SKM-1 (cell line): ENCODE data around the gene GRIP2.

Experiments used
- DNase-seq: peaks from one replicate; lab custom pipeline; 2025; ENCODE audit not compliant: unreplicated experiment; lab: John Stamatoyannopoulos, UW

GRIP2 gene

GRCh38 chr3:14541646-14542045 lies 1.5 kb upstream of the GRIP2 start:
- DNase-seq = no peak

- no peak for DNase-seq
These were observed 761 bp upstream of the GRIP2 start for GRCh38 chr3:14540821-14541385.

DNA sequence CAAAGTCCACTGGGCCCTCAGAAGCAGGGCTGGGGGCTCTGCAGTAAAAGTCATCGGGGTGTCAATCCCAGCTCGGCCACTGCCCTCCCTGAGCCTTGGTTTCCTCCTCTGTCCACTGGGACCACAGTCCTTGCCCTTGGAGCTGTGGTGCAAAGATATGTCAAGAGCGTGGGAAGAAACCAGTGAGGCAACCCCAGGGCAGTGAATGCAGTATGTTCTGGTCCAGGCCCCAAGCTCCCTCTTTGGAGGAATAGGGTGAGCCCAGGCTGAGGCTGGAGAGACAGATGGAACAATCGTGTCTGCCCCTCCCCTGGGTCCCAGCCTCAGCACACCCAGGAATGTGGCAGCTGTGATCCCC lies 779 bp downstream of the GRIP2 start:
- no peak for DNase-seq

GRCh38 chr3:14538451-14539088 lies 1.6 kb downstream of the GRIP2 start:
- DNase-seq = no peak

DNA sequence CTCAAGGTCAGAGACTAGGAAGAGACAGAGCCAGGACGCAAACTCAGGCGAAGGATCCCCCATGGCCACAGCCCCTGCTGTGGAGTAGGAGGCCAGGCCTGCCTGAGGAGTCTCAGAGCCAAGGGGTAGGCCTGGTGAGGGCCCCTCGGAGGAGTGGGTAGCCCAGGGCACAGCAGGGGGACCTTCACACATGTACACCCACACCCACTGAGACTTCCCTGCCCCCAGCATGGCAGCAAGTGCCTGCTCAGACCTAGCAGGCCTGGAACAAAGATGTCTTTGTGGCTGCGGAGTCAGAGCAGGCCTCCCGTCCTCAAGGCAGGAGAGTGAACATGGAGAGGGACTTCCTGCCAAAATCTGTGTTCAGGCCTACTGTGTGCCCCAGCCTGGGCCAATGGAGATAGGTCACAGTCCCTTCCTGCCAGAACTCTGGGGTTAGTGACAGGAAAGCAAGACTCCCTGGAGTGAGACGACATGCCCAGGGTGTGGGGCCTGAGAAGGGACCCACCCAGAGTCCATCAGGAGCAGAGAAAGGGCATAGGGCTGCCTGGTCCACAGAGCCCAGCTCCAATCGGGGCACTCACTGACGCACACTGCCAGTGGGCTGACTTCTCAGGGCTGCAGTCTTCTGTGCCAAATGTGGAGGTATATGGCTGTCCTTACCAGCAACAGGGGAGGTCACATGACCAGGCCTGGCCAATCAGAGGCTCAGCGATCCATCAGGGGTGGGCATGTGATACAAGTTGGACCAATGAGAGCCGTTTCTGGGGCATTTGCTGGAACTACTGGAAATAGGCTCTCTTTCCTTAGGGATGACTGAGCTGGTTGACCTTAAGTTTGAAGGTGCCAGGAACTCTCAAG lies 2.3 kb downstream of the GRIP2 start:
- DNase-seq = no peak

DNA sequence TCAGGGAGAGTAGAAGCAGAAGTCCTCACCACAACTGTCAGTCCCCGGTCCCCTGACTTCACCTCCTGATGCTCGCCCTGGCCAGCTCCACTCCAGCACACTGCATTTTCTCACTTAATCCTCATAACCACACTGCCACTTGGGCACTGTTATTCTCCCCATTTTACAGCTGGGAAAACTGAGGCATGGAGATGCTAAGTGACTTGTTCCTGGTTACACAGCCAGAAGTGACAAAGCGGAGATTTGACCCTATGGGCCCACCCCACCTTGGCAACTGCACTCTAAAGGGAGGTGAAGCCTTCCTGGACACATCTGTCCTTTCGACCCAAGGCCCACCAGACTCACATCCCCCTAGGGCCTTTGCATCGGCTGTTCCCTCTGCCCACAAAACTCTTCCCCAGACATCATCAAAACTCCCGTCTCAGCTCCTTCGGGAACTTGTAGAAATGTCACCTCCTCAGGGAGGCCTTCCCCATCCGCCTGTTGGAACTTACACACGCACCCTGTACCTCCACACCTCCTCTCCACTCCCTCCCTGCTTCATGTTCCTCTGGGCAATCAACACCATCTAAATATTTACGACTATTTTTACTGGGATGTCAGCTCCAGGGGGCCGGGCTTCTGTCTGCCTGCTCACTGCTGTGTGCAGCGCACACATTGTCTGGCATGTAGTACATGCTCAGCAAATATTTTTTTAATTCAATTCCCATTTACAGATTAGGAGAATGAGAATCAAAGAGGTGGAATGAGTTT lies 3.1 kb downstream of the GRIP2 start:
- DNase-seq = no peak

DNA sequence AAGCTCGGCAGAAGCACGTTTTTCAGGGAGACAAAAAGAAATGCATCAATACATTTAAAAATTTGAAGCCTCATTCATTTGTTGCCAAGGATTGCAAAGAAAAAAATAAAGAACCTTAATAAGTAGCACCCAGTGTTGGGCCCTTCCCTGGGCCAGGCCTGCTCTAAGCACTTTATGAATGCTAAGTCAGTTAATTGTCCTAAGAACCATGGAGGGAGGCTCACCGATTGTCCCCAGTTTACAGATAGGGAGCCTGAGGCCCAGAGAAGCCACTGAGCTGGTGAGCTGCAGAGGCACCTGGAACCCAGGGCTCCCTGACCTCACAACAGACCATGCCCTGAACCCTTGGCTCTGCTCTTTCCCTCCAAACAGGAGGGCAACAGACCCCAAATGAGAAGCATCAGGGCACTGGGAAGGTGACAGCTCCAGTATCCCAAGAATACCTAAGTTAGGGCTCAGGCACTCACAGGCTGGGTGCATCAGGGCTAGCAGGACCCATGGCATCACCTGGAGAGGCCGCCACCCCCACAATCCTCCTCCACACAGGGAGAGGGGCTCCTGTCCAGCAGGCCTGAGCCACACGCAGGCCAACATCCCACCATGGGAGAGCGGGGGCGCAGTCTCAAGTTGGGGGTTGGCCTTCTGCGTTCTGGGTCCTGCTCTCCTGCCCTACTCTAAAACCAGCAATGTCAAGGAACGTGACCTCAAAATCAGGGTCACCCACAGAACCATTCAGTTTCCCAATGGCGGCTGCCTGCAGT lies 3.9 kb downstream of the GRIP2 start:
- DNase-seq = no peak

GRCh38 chr3:14535616-14536015 lies 4.5 kb downstream of the GRIP2 start:
- no peak for DNase-seq

DNA sequence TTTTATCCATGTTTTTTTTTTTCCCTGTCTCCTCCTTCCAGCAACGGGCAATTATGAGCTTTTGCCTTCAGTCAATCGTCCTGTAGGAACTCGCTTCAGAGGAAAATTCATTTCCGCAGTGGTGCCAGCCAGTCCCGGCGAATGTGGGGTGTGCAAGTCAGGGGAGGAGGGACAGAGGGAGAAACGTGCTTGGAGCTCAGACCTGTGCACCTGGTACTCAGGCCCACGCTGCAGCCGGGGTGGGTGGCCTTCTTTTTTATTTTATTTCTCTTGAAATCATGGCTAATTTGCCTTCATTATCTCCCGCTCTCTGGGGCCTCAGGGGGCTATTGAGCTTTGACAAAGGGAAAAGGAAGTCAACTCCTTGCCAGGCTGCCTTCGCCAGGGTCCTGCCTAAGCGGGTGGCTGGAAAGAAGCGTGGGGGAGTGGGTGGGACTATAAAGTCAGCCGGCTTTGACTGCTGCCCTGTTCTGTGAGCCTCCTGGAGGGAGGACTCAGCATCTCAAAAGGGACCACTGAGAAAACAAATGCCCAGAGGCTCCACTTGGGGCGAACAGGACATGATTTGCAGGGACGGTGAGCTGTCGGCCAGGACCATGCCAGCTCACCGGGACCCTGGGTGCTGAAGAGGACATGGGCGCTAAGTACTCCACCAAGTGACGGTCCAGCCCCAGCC lies 5.5 kb downstream of the GRIP2 start:
- no peak for DNase-seq

- DNase-seq = no peak
These were observed 6.6 kb downstream of the GRIP2 start for GRCh38 chr3:14533457-14533958.

DNA sequence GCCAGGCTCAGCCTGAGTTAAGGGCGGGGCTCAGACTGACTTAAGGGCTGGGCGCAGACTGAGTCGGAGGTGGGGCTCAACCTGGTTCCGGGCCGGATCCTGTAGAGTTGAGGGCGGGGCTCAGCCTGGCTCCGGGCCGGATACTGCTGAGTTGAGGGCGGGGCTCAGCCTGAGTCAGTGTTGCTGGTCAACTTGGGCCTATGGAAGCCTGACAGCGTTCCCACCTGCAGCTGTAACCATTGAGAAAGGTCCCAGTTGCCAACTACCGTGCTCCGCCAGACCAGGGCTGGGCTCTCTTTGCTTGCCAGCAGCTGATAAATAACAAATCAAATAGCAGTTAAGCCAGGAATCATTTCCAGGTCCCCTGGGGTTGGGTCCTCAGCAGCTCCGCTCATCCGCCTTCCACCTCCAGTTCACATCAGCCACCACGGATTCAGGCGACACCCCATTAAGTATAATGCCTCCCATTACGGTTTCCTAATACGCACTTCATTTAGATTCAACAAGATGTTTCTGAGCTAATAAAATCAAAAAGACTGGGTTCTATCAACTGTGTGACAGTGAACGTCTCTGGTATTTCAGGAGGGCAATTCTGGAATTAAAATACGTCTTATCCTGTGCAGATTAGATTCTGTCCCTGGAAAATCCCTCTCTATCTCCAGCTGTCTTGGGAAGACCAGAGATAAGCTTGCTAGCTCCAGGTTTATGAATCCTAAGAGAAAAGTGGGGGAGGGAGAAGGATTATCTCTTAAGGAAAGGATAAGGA lies 7.3 kb downstream of the GRIP2 start:
- DNase-seq = no peak

DNA sequence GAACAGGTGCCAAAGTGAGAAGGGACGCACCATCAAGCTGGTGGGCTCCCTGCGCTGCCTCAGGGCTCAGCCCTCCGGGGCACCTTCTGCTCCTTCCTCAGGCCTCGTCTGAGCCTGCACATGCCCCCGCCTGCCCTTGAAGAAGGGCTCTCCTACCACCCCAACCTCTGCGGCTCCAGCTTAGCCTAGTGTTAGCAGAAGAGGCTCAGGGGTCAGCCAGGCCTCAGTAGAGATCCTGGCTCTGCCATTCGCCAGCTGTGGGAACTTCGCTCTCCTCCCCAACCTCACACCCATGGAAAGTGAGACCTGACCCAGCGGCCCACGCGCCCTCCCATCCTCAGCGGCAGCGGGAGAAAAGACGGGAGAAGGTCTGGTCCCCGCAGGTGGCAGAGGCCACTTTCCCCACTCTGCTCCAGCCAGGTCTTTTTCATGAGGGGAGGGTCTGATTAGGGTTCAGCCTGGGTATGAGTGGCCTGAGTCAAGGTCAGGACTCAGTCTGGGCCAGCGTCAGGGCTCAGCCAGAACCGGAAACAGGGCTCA lies 8.2 kb downstream of the GRIP2 start:
- DNase-seq = no peak

DNA sequence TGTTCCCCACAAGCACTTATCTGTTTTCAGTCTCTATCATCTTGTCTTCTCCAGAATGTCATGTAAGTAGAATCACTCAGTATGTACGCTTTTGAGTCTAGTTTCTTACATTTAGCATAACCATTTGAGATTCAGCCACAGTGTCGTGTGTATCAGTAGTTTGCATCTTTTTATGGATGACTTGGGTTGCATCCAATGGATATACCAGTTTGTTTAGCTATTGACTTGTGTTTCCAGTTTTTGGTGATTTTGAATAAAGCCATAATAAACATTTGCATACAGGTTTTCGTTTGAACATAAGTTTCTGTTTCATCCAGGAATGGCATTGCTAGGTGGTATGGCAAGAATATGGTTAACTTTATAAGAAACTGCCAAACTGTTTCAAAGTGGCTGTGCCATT lies 12.1 kb downstream of the GRIP2 start:
- DNase-seq = no peak

GRCh38 chr3:14525685-14526631 lies 14.2 kb downstream of the GRIP2 start:
- no peak for DNase-seq

DNA sequence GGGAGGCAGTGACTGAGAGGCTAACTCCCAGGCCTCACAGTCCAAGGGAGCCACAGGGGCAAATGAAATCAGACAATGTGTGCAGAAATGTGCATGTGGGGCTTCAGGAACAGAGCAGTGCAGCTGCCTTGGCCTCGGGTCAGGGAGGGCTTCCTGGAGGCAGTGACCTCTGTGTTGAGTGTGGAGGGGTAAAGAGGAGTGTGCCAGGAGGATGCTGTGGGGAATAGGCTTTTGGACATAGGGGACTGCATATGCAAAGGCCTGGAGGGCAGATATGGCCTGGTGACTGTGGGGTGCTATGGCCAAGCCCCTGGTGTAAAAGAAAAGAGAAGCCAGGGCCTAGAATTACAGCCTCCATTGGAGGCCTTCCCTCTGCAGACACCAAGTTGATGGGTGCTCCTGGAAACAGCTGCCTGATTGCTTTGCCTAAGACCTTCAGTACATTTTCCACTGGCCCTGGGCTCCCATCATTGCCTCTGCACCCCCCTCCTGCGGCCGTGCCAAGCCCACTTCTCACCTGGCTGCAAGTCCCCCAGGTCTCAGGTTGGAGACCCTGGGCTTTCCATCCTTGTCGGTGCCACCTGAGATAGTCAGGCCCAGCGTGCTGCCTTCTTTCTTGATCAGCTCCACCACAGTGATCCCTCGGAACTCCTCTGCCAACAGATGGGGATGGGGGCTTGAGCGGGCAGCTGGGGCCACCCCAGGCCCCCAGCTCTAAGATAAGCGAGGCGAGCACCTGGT lies 15.1 kb downstream of the GRIP2 start:
- no peak for DNase-seq

DNA sequence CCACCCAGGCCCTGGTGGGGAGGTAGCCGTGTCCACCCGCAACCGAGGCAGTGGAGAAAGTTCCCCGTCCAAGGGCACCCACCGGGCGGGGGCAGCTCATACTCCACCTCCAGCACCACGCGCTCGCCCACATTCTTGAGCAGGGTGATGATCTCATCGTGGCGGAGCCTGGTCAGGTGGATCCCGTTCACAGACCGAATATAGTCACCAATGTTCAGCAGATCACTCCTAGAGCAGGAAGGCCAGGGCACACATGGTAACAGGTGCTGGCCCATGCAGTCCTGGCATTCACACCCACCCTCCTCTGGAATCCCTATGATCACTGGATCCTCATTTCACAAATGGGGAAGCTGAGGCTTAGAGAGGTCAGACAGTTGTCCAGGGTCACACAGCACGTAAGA lies 15.8 kb downstream of the GRIP2 start:
- no peak for DNase-seq

DNA sequence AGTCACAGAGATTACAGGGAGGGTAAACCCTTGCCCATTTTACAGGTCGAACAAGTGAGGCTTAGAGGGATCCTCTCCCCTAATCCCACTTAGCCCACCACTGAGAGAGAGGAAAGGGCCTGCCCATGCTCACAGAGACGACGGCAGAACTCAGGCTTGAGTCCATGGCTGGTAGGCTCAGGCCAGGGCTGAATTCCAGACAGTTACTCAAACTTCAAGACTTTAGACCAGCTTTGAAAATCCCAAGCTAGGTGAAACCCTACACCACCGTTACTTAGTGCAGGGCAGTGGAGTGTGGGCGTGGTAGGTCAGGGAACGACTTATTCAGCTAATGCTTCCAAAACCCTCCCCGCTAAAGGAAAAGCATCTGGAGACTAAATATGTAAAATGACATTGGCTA lies 16.4 kb downstream of the GRIP2 start:
- no peak for DNase-seq
